Type B pancreatic cell (in vitro differentiated cells): ENCODE measurements around the gene EFEMP2. TPM values are rescaled to one million over a fixed set of nuclear protein-coding genes. Genes with fewer than 3 reads are reported as not detected.

Experiments used
- DNase-seq: peaks from one replicate; pipeline ENCODE4 v3.0.0; 2021; ENCODE audit warnings: mixed read lengths; ENCODE audit not compliant: unreplicated experiment; ENCODE audit errors: extremely low spot score
- H3K27ac Mint-ChIP-seq: 2 replicates; pipeline ENCODE4 v1.8.0; 2021; ENCODE audit warnings: mild to moderate bottlenecking, mixed read lengths
- H3K27me3 Mint-ChIP-seq: 2 replicates; pipeline ENCODE4 v1.8.0; 2021; ENCODE audit warnings: mixed read lengths
- H3K36me3 Mint-ChIP-seq: 2 replicates; pipeline ENCODE4 v1.8.0; 2021; ENCODE audit warnings: mixed read lengths
- H3K4me1 Mint-ChIP-seq: one replicate; pipeline ENCODE4 v1.8.0; 2021; ENCODE audit warnings: mixed read lengths; ENCODE audit not compliant: unreplicated experiment
- H3K4me3 Mint-ChIP-seq: 2 replicates; pipeline ENCODE4 v1.8.0; 2021; ENCODE audit warnings: mild to moderate bottlenecking, mixed read lengths
- H3K9me3 Mint-ChIP-seq: 2 replicates; pipeline ENCODE4 v1.8.0; 2021; ENCODE audit warnings: mixed read lengths
- CTCF ChIP-seq: fragments of 200-600 bp; sonication (generic); conservative IDR thresholded peaks from 2 replicates; pipeline ENCODE4 v1.5.0; 2021; ENCODE audit warnings: antibody characterized with exemption, mild to moderate bottlenecking
- total RNA-seq: library from RNA; stranded (reverse); gene quantifications from 2 replicates; pipeline ENCODE4 v1.2.1, GENCODE V29; 2021; ENCODE audit warnings: low replicate concordance

The EFEMP2 gene
- total RNA-seq, 1 donor from 2014 or later, result 24.5 TPM

- DNase-seq, result no peak
- H3K27ac Mint-ChIP-seq, result no peak overlapping the region
- H3K36me3 Mint-ChIP-seq, result peaks cover 28% of the 10 kb centered on the region
- no peaks in the 10 kb centered on the region for H3K9me3 Mint-ChIP-seq
- peaks cover 24% of the 10 kb centered on the region for H3K4me1 Mint-ChIP-seq
- peak; percentile 27 for TF ChIP-seq CTCF
- peak overlapping the region; percentile 93 for H3K4me3 Mint-ChIP-seq
- no peaks in the 10 kb centered on the region for H3K27me3 Mint-ChIP-seq
Measured at GRCh38 chr11:65857500-65857852, 15.1 kb downstream of the EFEMP2 start.

- H3K27me3 Mint-ChIP-seq, result peaks cover 3% of the 10 kb centered on the region
- TF ChIP-seq CTCF, result no peak
- H3K4me1 Mint-ChIP-seq, result peaks cover 27% of the 10 kb centered on the region
- no peak for DNase-seq
- no peaks in the 10 kb centered on the region for H3K9me3 Mint-ChIP-seq
- peaks cover 32% of the 10 kb centered on the region for H3K36me3 Mint-ChIP-seq
- H3K27ac Mint-ChIP-seq, result peak overlapping the region; percentile 84
- peak overlapping the region; percentile 93 for H3K4me3 Mint-ChIP-seq
Measured at GRCh38 chr11:65856689-65857499, 15.7 kb downstream of the EFEMP2 start.

- Mint-ChIP-seq H3K27me3 (peaks cover 3% of the 10 kb centered on the region), H3K36me3 (peaks cover 38% of the 10 kb centered on the region), H3K27ac (peak overlapping the region; percentile 84), H3K9me3 (no peaks in the 10 kb centered on the region), H3K4me3 (peak overlapping the region; percentile 93), H3K4me1 (peaks cover 20% of the 10 kb centered on the region)
- DNase-seq, result no peak
- no peak for TF ChIP-seq CTCF
Measured at GRCh38 chr11:65855927-65856363, 16.7 kb downstream of the EFEMP2 start.

- Mint-ChIP-seq H3K27ac (peak overlapping the region; percentile 86), H3K9me3 (no peaks in the 10 kb centered on the region), H3K4me3 (peak overlapping the region; percentile 93), H3K27me3 (peaks cover 3% of the 10 kb centered on the region), H3K4me1 (peaks cover 20% of the 10 kb centered on the region), H3K36me3 (peaks cover 38% of the 10 kb centered on the region)
- DNase-seq, result no peak
- no peak for TF ChIP-seq CTCF
Measured at GRCh38 chr11:65854852-65855837, 17.5 kb downstream of the EFEMP2 start.

GRCh38 chr11:65854161-65854592, 18.4 kb downstream of the EFEMP2 start:
- no peak for TF ChIP-seq CTCF
- no peaks in the 10 kb centered on the region for H3K9me3 Mint-ChIP-seq
- H3K27ac Mint-ChIP-seq, result peak overlapping the region; percentile 86
- peaks cover 38% of the 10 kb centered on the region for H3K36me3 Mint-ChIP-seq
- peak overlapping the region; percentile 82 for H3K4me3 Mint-ChIP-seq
- no peak for DNase-seq
- H3K27me3 Mint-ChIP-seq, result peaks cover 3% of the 10 kb centered on the region
- peaks cover 20% of the 10 kb centered on the region for H3K4me1 Mint-ChIP-seq
